SK-N-MC (cell line): ENCODE measurements around the gene SLC66A1.

Experiments used
- EZH2 ChIP-seq: fragments of 200-600 bp; sonication (generic); IDR thresholded peaks from one replicate; pipeline ENCODE4 v1.6.1; 2017; ENCODE audit warnings: antibody characterized with exemption
- FOXP2 ChIP-seq: optimal IDR thresholded peaks from 2 replicates; pipeline ENCODE3; 2011; ENCODE audit warnings: mild to moderate bottlenecking, moderate library complexity; ENCODE audit not compliant: insufficient read depth; ENCODE audit errors: extremely low read length, control extremely low read depth
- POLR2AphosphoS5 ChIP-seq: IDR thresholded peaks from 2 replicates; pipeline ENCODE4 v1.6.1; 2012; ENCODE audit warnings: mild to moderate bottlenecking, low read depth, low read length, borderline replicate concordance

DNA sequence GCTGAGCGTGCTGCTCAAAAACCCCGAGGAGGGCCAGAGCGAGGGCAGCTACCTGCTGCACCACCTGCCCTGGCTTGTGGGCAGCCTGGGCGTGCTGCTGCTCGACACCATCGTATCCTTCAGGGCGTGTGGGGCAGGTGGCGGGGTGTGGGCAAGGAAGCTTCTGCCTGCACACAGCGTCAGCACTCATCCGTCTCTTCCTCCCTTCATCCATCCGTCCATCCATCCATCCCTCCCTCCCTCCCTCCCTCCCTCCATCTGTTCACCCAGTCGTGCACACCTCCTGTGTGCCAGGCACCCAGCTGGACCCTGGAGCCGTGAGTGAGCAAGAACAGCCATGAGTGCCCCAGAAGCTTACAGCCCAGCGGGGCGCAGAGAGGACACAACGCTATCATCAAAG, 15.2 kb downstream of the SLC66A1 start:
- TF ChIP-seq EZH2 (no peak), POLR2AphosphoS5 (no peak), FOXP2 (no peak)
